K562 (cell line): Measurements from ENCODE around the gene SLIT1. TPM values are rescaled to one million over a fixed set of nuclear protein-coding genes. Genes with fewer than 3 reads are reported as not detected.

Experiments
- ATAC-seq: fragments of 200-7000 bp; cut with Tn5 transposase; 3 replicates; pipeline ENCODE4 v1.9.1; 2020; ENCODE audit warnings: moderate library complexity
- BruUV-seq: library from RNA; stranded (reverse); fragments of 400-500 nt; replicated peaks from 2 replicates; lab custom pipeline; 2021; lab: Mats Ljungman, UMichigan
- CTCF ChIA-PET: fragments of 300-600 bp; formaldehyde crosslinking; extraction: SDS; loops from one replicate; lab custom pipeline; 2021; ENCODE audit warnings: low intra/inter-chr PET ratio; lab: Yijun Ruan, JAX
- POLR2A ChIA-PET: fragments of 300-600, 350-650 bp; sonication (Branson Sonifier 250); formaldehyde crosslinking; extraction: SDS; loops from one replicate; lab custom pipeline; 2021; ENCODE audit warnings: antibody characterized with exemption, inconsistent platforms; lab: Yijun Ruan, JAX
- DNase-seq, 4 experiments: peaks; one replicate each; pipeline versions ENCODE4 v3.0.0 to v3.0.0-alpha.2; 2011 to 2018; ENCODE audit warnings: low spot score in 3 of 4, mixed read lengths in 3 of 4; ENCODE audit errors: extremely low read depth in 1 of 4
- FAIRE-seq: peaks from 2 replicates; lab custom pipeline; 2011; peaks lifted over from hg19 to GRCh38; lab: Jason Lieb, UNC
- H2AFZ ChIP-seq: 2 replicates; pipeline ENCODE4 v1.6.0; 2011; ENCODE audit warnings: low read depth, low read length, control low read depth, inconsistent platforms
- H3K27ac ChIP-seq: fragments of 200-600 bp; 3 replicates; pipeline ENCODE4 v1.8.0; 2011; ENCODE audit warnings: low read depth, mild to moderate bottlenecking, control low read depth, inconsistent platforms, low read length, moderate library complexity, mixed read lengths; ENCODE audit errors: extremely low read depth
- H3K27me3 ChIP-seq, 2 experiments: fragments of 300-600 bp in 1 of 2; 2 replicates in 1 of 2; 3 replicates in 1 of 2; pipeline versions ENCODE4 v1.6.0 to v1.8.0; 2011; ENCODE audit warnings: inconsistent platforms in 2 of 2, low read length in 2 of 2, mild to moderate bottlenecking in 1 of 2, mixed read lengths in 1 of 2, moderate library complexity in 1 of 2; ENCODE audit not compliant: control insufficient read depth in 2 of 2, insufficient read depth in 2 of 2
- H3K36me3 ChIP-seq: fragments of 300-600 bp; 3 replicates; pipeline ENCODE4 v1.8.0; 2011; ENCODE audit warnings: mild to moderate bottlenecking, low read length, inconsistent platforms; ENCODE audit not compliant: control insufficient read depth, insufficient read depth
- H3K4me1 ChIP-seq, 2 experiments: fragments of 200-600 bp in 1 of 2; replicated peaks in 1 of 2; 2 replicates in 1 of 2; 3 replicates in 1 of 2; pipeline versions ENCODE4 v1.5.1 to v1.8.0; 2011; ENCODE audit warnings: inconsistent platforms in 2 of 2, low read length in 2 of 2, mild to moderate bottlenecking in 1 of 2, mixed read lengths in 1 of 2, moderate library complexity in 1 of 2; ENCODE audit not compliant: control insufficient read depth in 2 of 2, insufficient read depth in 2 of 2
- H3K4me2 ChIP-seq: 2 replicates; pipeline ENCODE4 v1.6.1; 2011; ENCODE audit warnings: low read length, control low read depth, inconsistent platforms, mixed read lengths; ENCODE audit not compliant: insufficient read depth
- H3K4me3 ChIP-seq: fragments of 200-600 bp; sonication (generic), shearing (Covaris generic); 2 replicates; pipeline ENCODE4 v1.5.1; 2016; ENCODE audit warnings: control low read depth, inconsistent platforms
- H3K79me2 ChIP-seq: fragments of 200-600 bp; 3 replicates; pipeline ENCODE4 v1.8.0; 2011; ENCODE audit warnings: low read length, inconsistent platforms; ENCODE audit not compliant: control insufficient read depth, insufficient read depth
- H3K9ac ChIP-seq, 2 experiments: 2 replicates each; pipeline versions ENCODE4 v1.6.0 to v1.6.1; 2011; ENCODE audit warnings: low read depth in 2 of 2, low read length in 2 of 2, control low read depth in 1 of 2, inconsistent platforms in 1 of 2, mild to moderate bottlenecking in 1 of 2, mixed read lengths in 1 of 2; ENCODE audit not compliant: insufficient read depth in 1 of 2
- H3K9me1 ChIP-seq: one replicate; pipeline ENCODE4 v1.6.0; 2011; ENCODE audit warnings: inconsistent platforms, mild to moderate bottlenecking, low read length, moderate library complexity; ENCODE audit not compliant: control insufficient read depth, insufficient read depth
- H3K9me3 ChIP-seq: replicated peaks from 2 replicates; pipeline ENCODE4 v1.5.1; 2011; ENCODE audit warnings: low read depth, low read length, inconsistent platforms; ENCODE audit not compliant: control insufficient read depth, insufficient read depth
- H4K20me1 ChIP-seq: replicated peaks from 2 replicates; pipeline ENCODE4 v1.6.1; 2011; ENCODE audit warnings: low read length, inconsistent platforms, mixed read lengths; ENCODE audit not compliant: control insufficient read depth, insufficient read depth
- BACH1 ChIP-seq: fragments of 200-800 bp; sonication (Bioruptor generic); IDR thresholded peaks from 2 replicates; pipeline ENCODE4 v1.6.1; 2016; ENCODE audit warnings: missing genetic modification characterization, missing compliant biosample characterization
- ELF2 ChIP-seq: fragments of 250-450 bp; sonication (Bioruptor Pico); IDR thresholded peaks from 2 replicates; pipeline ENCODE4 v1.5.0; 2021; ENCODE audit warnings: mild to moderate bottlenecking
- ETV6 ChIP-seq, 3 experiments: fragments of 150-350 bp in 1 of 3; sonication (generic) in 1 of 3; formaldehyde crosslinking in 1 of 3; IDR thresholded peaks; 2 replicates each; pipeline versions ENCODE4 v1.6.1 to v1.8.0; 2014 to 2022; ENCODE audit warnings: borderline replicate concordance in 2 of 3, low read depth in 2 of 3, antibody characterized with exemption in 1 of 3, low read length in 1 of 3, mild to moderate bottlenecking in 1 of 3, missing genetic modification reagents in 1 of 3
- FOXM1 ChIP-seq, 2 experiments: fragments of 450-650 bp in 1 of 2; sonication (generic) in 1 of 2; formaldehyde crosslinking in 1 of 2; IDR thresholded peaks; 2 replicates each; pipeline versions ENCODE4 v1.6.1 to v1.9.0; 2017 to 2022; ENCODE audit warnings: low read depth in 2 of 2, mild to moderate bottlenecking in 2 of 2, missing genetic modification reagents in 1 of 2, moderate library complexity in 1 of 2
- HLTF ChIP-seq: fragments of 450-650 bp; IDR thresholded peaks from 2 replicates; pipeline ENCODE4 v1.6.1; 2016
- HNRNPK ChIP-seq: fragments of 200-400 bp; formaldehyde crosslinking; IDR thresholded peaks from one replicate; pipeline ENCODE4 v1.6.1; 2018; ENCODE audit warnings: mild to moderate bottlenecking, low read depth, low read length; ENCODE audit not compliant: poor library complexity, severe bottlenecking
- YBX1 ChIP-seq: fragments of 450-650 bp; IDR thresholded peaks from 2 replicates; pipeline ENCODE4 v1.7.1; 2016; ENCODE audit warnings: mild to moderate bottlenecking
- ZNF263 ChIP-seq: sonication (generic); formaldehyde crosslinking; IDR thresholded peaks from 2 replicates; pipeline ENCODE4 v1.8.0; 2022; ENCODE audit warnings: mild to moderate bottlenecking, missing genetic modification reagents, borderline replicate concordance
- ZNF408 ChIP-seq: fragments of 250-450 bp; sonication (Bioruptor Pico); IDR thresholded peaks from 2 replicates; pipeline ENCODE4 v1.4.0; 2020; ENCODE audit warnings: low read depth, mild to moderate bottlenecking, moderate library complexity
- WGBS: fragments of 100-300 bp; shearing (Covaris generic); methylation state at CpG from one replicate; pipeline ENCODE4 v1.1.6; 2016; ENCODE audit warnings: low coverage, mixed read lengths; ENCODE audit not compliant: insufficient coverage; ENCODE audit errors: missing lambda C conversion rate; 5-methylcytosine and 5-hydroxymethylcytosine counted together
- in situ Hi-C: fragments of 300-500 bp; cut with MboI; formaldehyde crosslinking; loops from 4 replicates; pipeline ENCODE4 v1.15.0; 2018; ENCODE audit warnings: inconsistent platforms, mixed read lengths
- intact Hi-C: fragments of 100-400 bp; cut with micrococcal nuclease; formaldehyde crosslinking; loops from 2 replicates; pipeline ENCODE4 v1.14.2; 2022
- polyA plus RNA-seq, 8 experiments: library from polyadenylated mRNA; depleted of rRNA in 4 of 8; stranded (reverse) in 5 of 8; unstranded in 3 of 8; fragments of >200 nt; fragmentation: Nextera tagmentation in 2 of 8; fragmentation: Illumina TruSeq in 1 of 8; extraction: Ambion mirVana in 2 of 8; extraction: Trizol in 1 of 8; gene quantifications; 2 replicates each; pipeline versions ENCODE4 v1.2.1 to v1.2.3, GENCODE V29; 2011 to 2014; ENCODE audit warnings: inconsistent platforms in 1 of 8, missing spikeins in 1 of 8
- total RNA-seq, 7 experiments: library from RNA; depleted of rRNA in 6 of 7; stranded (reverse); fragments of >200 nt in 6 of 7; fragmentation: Illumina TruSeq in 2 of 7; extraction: Trizol in 2 of 7; gene quantifications; 2 replicates each; pipeline versions ENCODE4 v1.2.1 to v1.2.3, GENCODE V29; 2011 to 2021; ENCODE audit warnings: low replicate concordance in 1 of 7
- TF ChIP-seq, protein P1 (sequence below), 3 experiments: fragments of 200-800 bp in 1 of 3; fragments of 250-450 bp in 1 of 3; fragments of 450-650 bp in 1 of 3; sonication (Bioruptor Pico) in 1 of 3; sonication (Bioruptor generic) in 1 of 3; formaldehyde crosslinking in 1 of 3; IDR thresholded peaks; 2 replicates each; pipeline versions ENCODE4 v1.6.1 to v1.8.0; 2016 to 2022; ENCODE audit warnings: mild to moderate bottlenecking in 2 of 3, missing genetic modification characterization in 2 of 3, missing compliant biosample characterization in 1 of 3, moderate library complexity in 1 of 3
- TF ChIP-seq, protein P2 (sequence below): fragments of 250-450 bp; sonication (Bioruptor Pico); IDR thresholded peaks from 2 replicates; pipeline ENCODE4 v1.8.0; 2021; ENCODE audit warnings: mild to moderate bottlenecking, moderate library complexity
- TF ChIP-seq, protein P3 (sequence below): fragments of 250-450 bp; sonication (Bioruptor Pico); IDR thresholded peaks from 2 replicates; pipeline ENCODE4 v1.4.0; 2020; ENCODE audit warnings: borderline replicate concordance

SLIT1 gene
- total and polyA plus RNA-seq, 9 of the 15 experiments (the other 6 are each of a cell fraction or from before 2014, with no cell fraction given), result 0.01 to 0.11 (median 0.04) TPM; not detected in 3

DNA sequence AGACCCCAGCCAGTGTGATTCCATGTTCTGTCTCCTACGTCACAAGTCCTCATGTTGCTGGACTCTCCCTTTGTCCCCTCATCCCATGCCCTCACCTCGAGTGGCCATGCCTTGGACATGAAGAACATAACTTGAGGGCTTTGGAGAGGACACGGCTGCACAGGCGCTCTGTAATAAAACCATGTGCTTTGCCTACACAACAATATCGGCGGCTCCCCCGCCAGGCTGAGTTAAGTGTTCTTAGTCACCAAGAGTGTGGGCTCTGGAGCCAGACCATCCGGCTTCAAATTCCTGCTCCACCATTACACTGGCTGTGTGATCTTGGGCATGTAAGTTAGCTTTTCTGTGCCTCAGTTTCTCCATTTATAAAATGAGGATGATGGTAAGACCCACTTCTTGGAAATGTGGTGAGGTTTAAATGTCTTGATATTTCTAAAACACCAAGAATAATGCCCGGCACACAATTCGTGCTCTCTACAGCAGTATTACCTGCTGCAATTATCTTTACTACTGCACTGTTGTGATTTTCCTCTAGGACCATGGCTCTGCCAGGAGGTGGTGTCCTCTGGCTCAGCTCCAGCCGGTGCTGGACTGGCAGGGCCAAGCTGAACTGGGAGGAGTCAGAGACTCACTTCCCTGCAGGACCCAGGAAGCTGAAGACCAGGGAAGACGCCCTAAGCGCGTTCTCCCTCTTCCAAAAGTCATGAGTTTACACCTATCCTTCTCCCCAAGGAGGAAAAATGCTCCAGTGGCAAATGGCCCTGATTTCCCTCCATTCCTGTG is 15.7 kb downstream of the SLIT1 start (continued):
- TF ChIP-seq BACH1 (tag) (no peak), HLTF (no peak), ETV6 (IDR thresholded peaks at IDR 0.05; ENCODE audit: borderline replicate concordance in 1 of 2, low read depth in 2 of 2, low read length in 1 of 2) (no peak), ETV6 (CRISPR knock-in tag; IDR thresholded peaks at IDR 0.05; ENCODE audit: borderline replicate concordance) (no peak)
- TF ChIP-seq, protein P1, sequence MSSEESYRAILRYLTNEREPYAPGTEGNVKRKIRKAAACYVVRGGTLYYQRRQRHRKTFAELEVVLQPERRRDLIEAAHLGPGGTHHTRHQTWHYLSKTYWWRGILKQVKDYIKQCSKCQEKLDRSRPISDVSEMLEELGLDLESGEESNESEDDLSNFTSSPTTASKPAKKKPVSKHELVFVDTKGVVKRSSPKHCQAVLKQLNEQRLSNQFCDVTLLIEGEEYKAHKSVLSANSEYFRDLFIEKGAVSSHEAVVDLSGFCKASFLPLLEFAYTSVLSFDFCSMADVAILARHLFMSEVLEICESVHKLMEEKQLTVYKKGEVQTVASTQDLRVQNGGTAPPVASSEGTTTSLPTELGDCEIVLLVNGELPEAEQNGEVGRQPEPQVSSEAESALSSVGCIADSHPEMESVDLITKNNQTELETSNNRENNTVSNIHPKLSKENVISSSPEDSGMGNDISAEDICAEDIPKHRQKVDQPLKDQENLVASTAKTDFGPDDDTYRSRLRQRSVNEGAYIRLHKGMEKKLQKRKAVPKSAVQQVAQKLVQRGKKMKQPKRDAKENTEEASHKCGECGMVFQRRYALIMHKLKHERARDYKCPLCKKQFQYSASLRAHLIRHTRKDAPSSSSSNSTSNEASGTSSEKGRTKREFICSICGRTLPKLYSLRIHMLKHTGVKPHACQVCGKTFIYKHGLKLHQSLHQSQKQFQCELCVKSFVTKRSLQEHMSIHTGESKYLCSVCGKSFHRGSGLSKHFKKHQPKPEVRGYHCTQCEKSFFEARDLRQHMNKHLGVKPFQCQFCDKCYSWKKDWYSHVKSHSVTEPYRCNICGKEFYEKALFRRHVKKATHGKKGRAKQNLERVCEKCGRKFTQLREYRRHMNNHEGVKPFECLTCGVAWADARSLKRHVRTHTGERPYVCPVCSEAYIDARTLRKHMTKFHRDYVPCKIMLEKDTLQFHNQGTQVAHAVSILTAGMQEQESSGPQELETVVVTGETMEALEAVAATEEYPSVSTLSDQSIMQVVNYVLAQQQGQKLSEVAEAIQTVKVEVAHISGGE (CRISPR knock-in tag; IDR thresholded peaks at IDR 0.05), result no peak
- TF ChIP-seq, all 486 proteins: peak for 0

DNA sequence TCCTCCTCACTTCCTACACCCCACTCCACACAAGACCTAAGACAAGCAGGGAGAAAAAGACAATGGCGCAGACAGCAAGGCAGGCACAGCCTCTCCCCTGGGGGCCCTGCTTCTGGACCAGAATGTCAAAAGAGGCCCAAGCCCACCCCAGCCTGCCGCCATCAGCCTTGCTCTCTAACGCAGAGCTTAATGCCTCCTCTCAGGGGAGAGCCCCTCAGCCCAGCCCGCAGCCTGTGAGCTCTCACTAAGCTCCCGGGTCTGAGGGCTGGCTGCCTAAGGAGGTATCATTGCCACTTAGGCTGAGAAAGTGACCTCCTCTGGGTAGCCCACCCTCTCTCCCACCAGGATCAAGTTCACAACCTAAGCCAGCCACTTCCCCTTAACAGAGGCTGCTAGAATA is 16.7 kb downstream of the SLIT1 start:
- no peaks in the 10 kb centered on the region for H3K4me1 ChIP-seq
- H3K79me2 ChIP-seq, result no peaks in the 10 kb centered on the region
- BruUV-seq, result no TSS peak
- ATAC-seq, result no peak
- no peak overlapping the region for H2AFZ ChIP-seq
- no peak overlapping the region for H3K27ac ChIP-seq
- no peak for DNase-seq
- in situ Hi-C loops (no loop called here), intact Hi-C loops (no loop called here)
- H3K4me2 ChIP-seq, result no peak overlapping the region
- no peak overlapping the region for H3K4me3 ChIP-seq
- H3K9me1 ChIP-seq, result no peaks in the 10 kb centered on the region
- POLR2A ChIA-PET, result interaction anchor here (0.7 kb wide), 1 partner anchor 48 kb away, joined by 3 read pairs; no protein-coding TSS in a partner anchor
- no peaks in the 10 kb centered on the region for H3K36me3 ChIP-seq
- peaks cover 8 to 45% of the 10 kb centered on the region in 2 experiments; a peak in 4 of 5 replicates for H3K27me3 ChIP-seq
- CTCF ChIA-PET, result no interaction called here
- 0% methylated on average over 4 of the region's 5 CpGs for WGBS
- H4K20me1 ChIP-seq, result no peaks in the 10 kb centered on the region
- no peak for FAIRE-seq
- H3K9ac ChIP-seq, result no peak overlapping the region
- H3K9me3 ChIP-seq, result no peaks in the 10 kb centered on the region
- no peak for TF ChIP-seq ELF2 (CRISPR knock-in tag)
- TF ChIP-seq, protein P2, sequence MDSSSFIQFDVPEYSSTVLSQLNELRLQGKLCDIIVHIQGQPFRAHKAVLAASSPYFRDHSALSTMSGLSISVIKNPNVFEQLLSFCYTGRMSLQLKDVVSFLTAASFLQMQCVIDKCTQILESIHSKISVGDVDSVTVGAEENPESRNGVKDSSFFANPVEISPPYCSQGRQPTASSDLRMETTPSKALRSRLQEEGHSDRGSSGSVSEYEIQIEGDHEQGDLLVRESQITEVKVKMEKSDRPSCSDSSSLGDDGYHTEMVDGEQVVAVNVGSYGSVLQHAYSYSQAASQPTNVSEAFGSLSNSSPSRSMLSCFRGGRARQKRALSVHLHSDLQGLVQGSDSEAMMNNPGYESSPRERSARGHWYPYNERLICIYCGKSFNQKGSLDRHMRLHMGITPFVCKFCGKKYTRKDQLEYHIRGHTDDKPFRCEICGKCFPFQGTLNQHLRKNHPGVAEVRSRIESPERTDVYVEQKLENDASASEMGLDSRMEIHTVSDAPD, result no peak
- TF ChIP-seq, protein P3, sequence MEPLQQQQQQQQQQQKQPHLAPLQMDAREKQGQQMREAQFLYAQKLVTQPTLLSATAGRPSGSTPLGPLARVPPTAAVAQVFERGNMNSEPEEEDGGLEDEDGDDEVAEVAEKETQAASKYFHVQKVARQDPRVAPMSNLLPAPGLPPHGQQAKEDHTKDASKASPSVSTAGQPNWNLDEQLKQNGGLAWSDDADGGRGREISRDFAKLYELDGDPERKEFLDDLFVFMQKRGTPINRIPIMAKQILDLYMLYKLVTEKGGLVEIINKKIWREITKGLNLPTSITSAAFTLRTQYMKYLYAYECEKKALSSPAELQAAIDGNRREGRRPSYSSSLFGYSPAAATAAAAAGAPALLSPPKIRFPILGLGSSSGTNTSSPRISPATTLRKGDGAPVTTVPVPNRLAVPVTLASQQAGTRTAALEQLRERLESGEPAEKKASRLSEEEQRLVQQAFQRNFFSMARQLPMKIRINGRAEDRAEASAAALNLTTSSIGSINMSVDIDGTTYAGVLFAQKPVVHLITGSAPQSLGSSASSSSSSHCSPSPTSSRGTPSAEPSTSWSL (CRISPR knock-in tag), result no peak
- no peak for TF ChIP-seq YBX1
- TF ChIP-seq ZNF263, result no peak
- TF ChIP-seq HNRNPK, result no peak
- TF ChIP-seq ZNF408 (CRISPR knock-in tag), result no peak
- TF ChIP-seq FOXM1 (IDR thresholded peaks at IDR 0.05; ENCODE audit: low read depth), result no peak
- TF ChIP-seq FOXM1 (CRISPR knock-in tag; IDR thresholded peaks at IDR 0.05; ENCODE audit: low read depth), result no peak
